ENCODE results near the gene ZNF580. TPM values are rescaled to one million over a fixed set of nuclear protein-coding genes. Genes with fewer than 3 reads are reported as not detected.

The ZNF580 gene
- total RNA-seq, 2 experiments from 2014 or later, result 31.3 to 32.0 TPM

DNA sequence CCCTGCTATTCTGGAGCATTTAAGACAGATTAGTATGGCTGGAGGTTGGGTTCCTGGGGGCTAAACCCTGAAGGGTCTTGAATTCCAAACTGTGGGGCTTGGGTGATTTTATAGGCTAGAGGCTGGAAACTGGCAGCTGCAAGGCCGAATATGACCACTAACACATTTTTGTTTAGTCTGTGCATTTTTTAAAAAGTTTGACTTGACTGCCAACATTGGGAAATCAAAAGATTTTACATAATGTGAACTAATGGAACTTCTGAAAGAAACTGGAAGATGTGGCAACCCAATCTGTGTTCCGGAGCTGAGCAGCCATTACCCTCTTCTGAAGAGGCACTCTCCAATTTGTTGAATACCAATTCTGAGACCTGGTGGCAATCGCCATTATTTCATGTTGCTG, 21.5 kb upstream of the ZNF580 start:
- CTCF ChIA-PET, result interaction anchor here (0.6 to 2.1 kb wide), 4 partner anchors 13 to 306 kb away, joined by 4 to 6 read pairs (median 4); no protein-coding TSS in a partner anchor

DNA sequence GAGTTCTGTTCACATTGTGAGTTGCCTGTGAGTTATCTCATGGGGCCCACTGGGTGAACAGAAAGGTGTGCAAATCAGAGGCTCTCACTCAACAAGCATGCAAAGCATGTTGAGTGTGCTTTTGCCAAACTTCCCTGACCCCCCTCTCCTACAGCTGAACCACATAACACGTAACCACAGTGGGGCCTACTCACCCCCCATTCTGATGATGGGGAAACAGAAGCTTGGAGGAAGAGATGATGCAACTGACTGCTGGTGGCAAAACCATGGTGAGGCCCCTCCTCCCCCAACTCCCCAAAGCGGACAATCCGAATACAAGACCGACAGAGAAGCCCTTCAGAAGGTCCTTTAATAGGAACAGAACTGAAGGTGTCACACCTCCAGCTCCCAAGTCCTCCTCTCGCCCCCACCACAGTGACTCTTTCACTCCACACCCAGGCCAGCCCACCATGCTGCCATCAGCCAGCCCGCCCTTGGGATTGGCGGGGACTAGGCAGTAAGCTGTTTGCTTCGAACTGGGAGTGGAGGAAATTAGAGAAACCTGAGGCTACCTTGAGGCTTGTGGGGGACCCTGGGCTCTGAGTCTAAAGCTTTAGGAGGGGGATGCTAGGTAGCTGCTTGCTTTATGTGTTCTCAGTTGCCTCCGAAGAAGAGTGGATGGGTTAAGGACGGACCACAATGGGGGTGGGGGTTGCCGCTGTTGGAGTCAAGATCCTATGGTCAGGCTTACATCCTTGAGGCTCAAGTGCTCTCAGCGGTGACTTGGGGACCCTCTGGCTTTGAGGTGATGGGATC, 20.2 kb upstream of the ZNF580 start:
- ChIA-PET CTCF (interaction anchor here (1.1 to 2.1 kb wide), 3 partner anchors 10 to 109 kb away, joined by 4 to 6 read pairs (median 6); no protein-coding TSS in a partner anchor), POLR2A (no interaction called here)

More for the DNA sequence above, 21.5 kb upstream of the ZNF580 start:
- POLR2A ChIA-PET, result no interaction called here

DNA sequence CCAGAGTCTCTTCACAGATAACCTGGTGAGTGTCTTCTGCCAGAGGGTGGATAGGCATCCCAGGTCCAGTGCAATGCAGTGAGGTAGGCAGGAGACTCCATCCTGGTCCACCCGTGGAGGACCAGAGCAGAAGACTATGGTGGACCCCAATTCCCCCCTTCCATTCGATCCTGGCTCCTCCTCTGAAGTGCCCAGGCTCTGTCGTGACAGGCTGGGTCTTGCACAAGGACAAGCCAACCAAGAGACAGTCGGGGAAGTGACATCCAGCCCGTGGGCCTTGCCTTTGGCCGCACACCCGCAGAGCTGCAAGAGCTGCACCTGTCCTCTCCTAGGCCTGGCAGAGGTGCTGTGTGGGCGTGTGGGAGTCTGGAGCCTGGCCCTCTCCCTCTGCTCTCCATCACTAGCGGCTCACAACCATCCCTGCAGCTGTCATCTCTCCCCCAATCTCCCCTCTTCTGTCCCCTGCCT, 19.6 kb upstream of the ZNF580 start:
- ChIA-PET POLR2A (no interaction called here), CTCF (interaction anchor here (0.6 to 2.1 kb wide), 3 partner anchors 10 to 17 kb away, joined by 4 to 6 read pairs (median 6); no protein-coding TSS in a partner anchor)

DNA sequence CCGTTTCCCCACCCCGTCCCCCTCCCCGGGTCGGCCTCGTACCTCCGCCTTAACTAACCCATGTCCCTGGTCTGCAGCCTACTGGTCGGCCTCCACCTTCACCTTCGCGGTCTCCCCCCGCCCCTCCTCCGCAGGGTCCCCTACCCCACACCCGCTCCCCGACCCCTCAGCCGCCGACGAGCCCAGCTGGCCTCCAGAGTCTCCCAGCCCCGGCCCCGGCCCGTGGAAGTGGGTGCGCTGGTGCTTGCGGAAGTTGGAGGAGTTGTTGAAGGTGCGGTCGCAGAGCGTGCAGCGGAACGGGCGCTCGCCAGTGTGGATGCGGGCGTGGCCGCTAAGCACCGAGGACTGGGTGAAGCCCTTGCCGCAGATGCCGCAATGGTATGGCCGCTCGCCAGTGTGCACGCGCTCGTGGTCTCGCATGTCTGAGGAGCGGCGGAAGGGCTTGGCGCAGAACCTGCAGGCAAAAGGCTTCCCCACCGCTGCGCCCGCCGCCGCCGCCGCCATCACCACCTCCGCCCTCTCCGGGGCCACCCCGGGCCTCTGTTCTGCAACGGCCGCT, 19.1 kb upstream of the ZNF580 start:
- ChIA-PET CTCF (interaction anchor here (0.6 to 1.4 kb wide), 3 partner anchors 10 to 17 kb away, joined by 3 to 6 read pairs (median 4); no protein-coding TSS in a partner anchor), POLR2A (no interaction called here)

DNA sequence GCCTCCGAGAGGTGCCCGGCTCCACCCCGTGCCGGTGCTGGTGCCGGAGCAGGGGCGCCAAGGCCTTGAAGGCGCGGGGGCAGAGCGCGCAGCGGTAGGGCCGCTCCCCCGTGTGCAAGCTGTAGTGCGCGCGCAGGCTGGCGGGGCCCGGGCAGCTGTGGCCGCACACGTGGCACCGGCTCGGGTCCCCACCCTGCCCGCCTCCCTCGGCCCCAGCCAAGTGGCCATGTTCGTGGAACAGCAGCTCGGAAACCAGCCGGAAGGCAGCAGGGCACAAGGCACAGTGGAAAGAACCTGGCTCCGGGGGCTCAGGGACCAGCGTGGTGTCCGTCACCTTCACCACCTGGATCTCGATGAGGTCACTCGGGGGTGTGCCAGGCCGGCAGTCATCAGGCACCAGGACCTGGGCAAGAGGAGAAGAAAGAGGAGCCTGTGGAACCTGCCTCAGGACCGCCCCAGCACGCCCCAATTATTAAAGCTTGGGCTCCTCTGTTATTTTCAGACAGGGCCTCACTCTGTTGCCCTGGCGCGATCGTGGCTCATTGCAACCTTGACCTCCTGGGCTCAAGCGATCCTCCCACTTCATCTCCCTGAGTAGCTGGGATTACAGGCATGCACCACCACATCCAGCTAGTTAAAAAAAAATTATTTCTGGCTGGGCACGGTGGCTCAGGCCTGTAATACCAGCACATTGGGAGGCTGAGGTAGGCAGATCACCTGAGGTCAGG, 18.4 kb upstream of the ZNF580 start:
- ChIA-PET CTCF (interaction anchor here (0.5 to 1.4 kb wide), 4 partner anchors 9 to 41 kb away, joined by 3 to 6 read pairs (median 4); no protein-coding TSS in a partner anchor), POLR2A (no interaction called here)

DNA sequence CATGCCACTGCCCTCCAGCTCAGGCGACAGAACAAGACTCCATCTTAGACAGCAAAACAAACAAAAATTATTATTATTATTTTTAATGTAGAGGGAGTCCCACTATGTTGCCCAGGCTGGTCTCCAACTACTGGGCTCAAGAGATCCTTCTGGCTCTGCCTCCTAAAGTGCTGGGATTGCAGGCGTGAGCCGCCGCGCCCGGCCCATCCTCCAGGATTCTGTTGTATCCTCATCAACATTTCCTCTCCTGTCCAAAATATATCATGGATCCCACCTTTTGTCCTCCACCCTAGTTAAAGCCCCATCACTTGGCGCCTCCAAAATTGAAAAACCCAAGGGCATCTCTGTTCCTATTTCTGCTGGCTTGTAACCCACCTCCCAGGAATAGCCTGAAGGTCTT, 17.7 kb upstream of the ZNF580 start:
- ChIA-PET CTCF (interaction anchor here (0.5 to 1.4 kb wide), 3 partner anchors 8 to 42 kb away, joined by 3 to 6 read pairs (median 5); no protein-coding TSS in a partner anchor), POLR2A (no interaction called here)

DNA sequence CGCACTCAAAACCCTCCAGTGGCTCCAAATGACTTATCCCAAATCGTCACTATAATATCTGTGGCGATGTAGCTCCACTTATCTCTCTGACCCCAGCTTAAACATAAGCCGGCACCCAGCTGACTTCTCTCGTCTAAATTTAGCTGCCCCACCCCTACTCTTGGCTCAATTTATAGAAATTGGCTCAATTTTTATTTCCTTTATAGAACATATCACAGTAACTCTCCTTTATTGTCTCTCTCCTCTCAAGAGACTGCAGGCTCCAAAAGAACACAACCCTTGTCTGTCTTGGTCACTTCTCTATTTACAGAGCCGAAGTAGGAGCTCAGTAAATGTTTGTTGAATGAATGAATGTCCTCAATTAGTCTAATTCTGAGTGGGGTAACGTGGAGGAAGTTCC, 17.2 kb upstream of the ZNF580 start:
- CTCF ChIA-PET, result interaction anchor here (0.6 to 2.2 kb wide), 4 partner anchors 8 to 42 kb away, joined by 3 to 10 read pairs (median 4); partner anchors contain the start of genes FIZ1 and ZNF524
- POLR2A ChIA-PET, result no interaction called here

DNA sequence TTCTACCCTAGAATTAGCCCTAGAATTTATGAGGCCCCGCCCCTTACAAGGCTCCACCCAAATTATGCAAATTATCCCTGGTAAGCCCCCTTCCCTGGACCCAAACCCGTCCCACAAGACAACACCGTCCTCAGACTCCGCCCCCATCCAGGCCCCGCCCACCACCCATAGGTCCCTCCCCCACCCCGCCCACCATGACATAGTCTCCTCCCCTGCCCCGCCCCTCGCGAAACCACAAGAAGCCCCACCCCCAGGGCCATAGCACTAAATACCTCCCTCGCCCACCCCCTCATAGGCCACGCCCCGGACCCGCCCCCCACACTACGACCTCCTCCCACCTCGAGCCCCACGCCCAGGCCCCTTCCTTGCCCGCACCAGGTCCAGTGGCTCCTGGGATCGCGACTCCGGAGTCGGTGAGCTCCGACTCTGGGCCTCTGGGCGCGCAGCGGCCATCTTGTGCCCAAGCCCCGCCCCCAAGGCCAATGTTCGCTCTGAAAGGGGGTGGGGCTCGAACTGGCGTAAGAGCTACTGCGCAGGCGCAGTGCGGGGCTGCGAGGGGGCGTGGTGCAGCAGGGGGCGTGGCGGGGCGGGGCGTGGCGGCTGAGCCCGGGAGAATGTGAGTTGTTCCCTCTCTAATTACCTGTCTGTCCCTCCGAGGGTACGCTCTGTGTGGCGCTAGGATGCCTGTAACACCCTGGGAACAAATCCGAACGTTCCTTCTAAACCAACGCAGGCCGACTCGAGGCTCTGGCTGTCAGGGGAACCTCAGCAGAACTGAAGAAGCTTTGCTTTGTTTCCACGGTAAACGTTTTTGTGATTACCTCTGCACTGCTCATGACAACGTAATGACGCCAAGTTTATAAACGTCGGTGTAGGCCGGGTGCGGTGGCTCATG, 16.4 kb upstream of the ZNF580 start, which contains the start of gene ZNF784:
Gene ZNF784, minus strand, starts transcription at position 458 of the 895 bp plus-strand sequence. Its CDS starts 5 bp downstream, at position 453.
- ChIA-PET POLR2A (interaction anchor here (0.5 to 1.2 kb wide), 6 partner anchors 18 to 240 kb away, joined by 3 to 6 read pairs (median 5); partner anchors contain the start of genes FIZ1, ZNF524 and ZNF865), CTCF (interaction anchor here (0.6 to 3.2 kb wide), 9 partner anchors 8 to 120 kb away, joined by 3 to 19 read pairs (median 6); partner anchors contain the start of genes FIZ1, ZNF524 and ZNF865)

DNA sequence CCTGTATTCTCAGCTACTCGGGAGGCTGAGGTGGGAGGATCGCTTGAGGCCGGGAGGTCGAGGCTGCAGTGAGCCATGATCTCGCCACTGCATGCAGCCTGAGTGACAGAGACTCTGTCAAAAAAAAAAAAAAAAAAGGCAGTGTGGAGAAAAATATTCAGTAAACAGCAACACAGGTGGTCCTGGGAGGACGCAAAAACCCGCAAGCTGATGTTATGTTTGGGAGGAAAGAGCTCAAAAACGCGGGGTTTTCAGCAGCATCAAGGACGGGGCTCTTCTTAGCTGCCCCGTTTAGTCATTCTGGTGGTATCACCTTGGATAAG, 15.8 kb upstream of the ZNF580 start:
- POLR2A ChIA-PET, result interaction anchor here (0.7 to 1.2 kb wide), 5 partner anchors 18 to 240 kb away, joined by 3 to 6 read pairs (median 4); partner anchors contain the start of genes FIZ1, ZNF524 and ZNF865
- CTCF ChIA-PET, result interaction anchor here (0.6 to 3.2 kb wide), 10 partner anchors 8 to 148 kb away, joined by 3 to 19 read pairs (median 6); partner anchors contain the start of genes FIZ1, ZNF524, ZNF628 and ZNF865

DNA sequence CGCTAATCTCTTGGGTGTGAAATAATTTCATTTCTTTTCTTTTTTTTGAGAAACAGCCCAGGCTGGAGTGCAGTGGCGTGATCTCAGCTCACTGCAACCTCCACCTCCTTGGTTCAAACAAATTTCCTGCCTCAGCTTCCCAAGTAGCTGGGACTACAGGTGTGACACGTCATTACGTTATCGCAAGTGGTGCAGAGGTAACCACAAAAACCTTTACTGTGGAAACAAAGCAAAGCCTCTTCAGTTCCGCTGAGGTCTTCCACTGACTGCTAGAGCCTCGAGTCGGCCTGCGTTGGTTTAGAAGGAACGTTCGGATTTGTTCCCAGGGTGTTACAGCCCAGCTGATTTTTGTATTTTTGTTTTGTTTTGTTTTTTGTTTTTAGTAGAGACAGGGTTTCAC, 14.5 kb upstream of the ZNF580 start:
- CTCF ChIA-PET, result interaction anchor here (0.9 to 3.2 kb wide), 9 partner anchors 11 to 158 kb away, joined by 3 to 19 read pairs (median 6); partner anchors contain the start of genes ZNF628 and ZNF865
- POLR2A ChIA-PET, result interaction anchor here (0.9 kb wide), 1 partner anchor 17 kb away, joined by 3 read pairs; the partner anchor contains the start of gene ZNF581

DNA sequence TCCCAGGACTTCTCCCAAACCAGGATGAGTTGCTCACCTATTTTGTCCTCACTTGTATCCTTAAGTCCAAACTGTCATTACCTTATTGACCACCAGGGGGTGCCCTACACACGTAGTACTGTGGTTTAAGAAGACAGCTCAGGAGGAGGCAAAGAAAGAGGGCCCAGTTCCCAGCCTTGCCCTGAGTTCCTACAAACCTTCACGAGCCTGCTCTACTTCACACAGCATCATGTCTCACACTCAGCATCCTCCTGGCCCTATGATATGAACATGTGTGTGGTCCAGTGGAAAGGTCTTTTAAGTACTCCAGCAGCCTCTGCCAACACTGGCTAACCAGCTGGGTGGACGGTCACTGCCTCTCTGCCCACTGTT, 8.4 kb upstream of the ZNF580 start:
- ChIA-PET CTCF (interaction anchor here (0.9 to 4.8 kb wide), 24 partner anchors 8 to 491 kb away, joined by 3 to 59 read pairs (median 6); partner anchors contain the start of genes FIZ1, U2AF2, ZNF581 and ZNF784), POLR2A (interaction anchor here (0.8 to 1.0 kb wide), 2 partner anchors 22 to 155 kb away, joined by 4 to 5 read pairs; partner anchors contain the start of gene U2AF2)

DNA sequence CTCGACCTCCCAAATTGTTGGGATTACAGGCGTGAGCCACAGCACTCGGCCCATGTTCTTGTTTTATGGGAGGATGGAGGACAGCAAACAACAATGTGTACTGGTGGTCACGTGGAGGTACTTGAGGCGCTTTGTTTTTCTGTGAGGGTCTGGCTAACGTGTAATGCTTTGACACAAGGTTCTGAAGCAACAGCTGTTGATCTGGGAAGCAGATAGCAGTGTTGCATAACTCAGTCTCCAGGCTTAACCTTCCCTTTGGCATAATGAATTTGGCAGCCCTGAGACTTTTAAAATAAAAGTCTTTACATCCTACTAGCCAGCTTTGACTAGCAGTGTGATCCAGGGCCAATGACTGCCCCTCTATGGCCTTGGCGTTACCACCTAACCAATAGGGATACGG, 6.9 kb upstream of the ZNF580 start:
- POLR2A ChIA-PET, result interaction anchor here (0.7 kb wide), 1 partner anchor 27 kb away, joined by 7 read pairs; no protein-coding TSS in a partner anchor

DNA sequence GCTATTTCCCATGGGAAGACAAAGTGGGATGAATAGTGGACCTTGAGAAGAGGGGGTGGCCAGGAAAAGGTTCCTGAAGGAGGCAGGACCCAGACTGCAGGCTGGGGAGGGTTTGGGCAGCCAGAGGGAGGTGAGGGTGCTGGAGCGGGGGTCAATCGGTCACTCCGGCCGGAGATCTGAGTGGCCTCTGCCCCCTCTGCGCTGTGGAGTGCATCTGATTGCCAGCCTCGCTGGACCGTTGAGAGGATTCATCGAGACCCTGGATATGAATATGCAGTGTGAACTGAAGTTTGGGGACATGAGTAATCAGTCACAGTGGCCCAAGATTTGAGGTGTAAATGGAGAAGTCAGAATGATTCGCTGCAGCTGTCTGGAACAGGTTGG, 5.5 kb upstream of the ZNF580 start:
- POLR2A ChIA-PET, result interaction anchor here (0.9 to 1.4 kb wide), 4 partner anchors 10 to 159 kb away, joined by 3 read pairs; partner anchors contain the start of genes ZNF628 and ZNF865
- CTCF ChIA-PET, result interaction anchor here (1.0 to 3.4 kb wide), 3 partner anchors 7 to 168 kb away, joined by 3 to 19 read pairs (median 9); partner anchors contain the start of gene ZNF581

More for the DNA sequence above, 6.9 kb upstream of the ZNF580 start:
- CTCF ChIA-PET, result interaction anchor here (0.7 to 4.8 kb wide), 13 partner anchors 9 to 175 kb away, joined by 3 to 59 read pairs (median 6); partner anchors contain the start of genes U2AF2, ZNF581 and ZNF784

DNA sequence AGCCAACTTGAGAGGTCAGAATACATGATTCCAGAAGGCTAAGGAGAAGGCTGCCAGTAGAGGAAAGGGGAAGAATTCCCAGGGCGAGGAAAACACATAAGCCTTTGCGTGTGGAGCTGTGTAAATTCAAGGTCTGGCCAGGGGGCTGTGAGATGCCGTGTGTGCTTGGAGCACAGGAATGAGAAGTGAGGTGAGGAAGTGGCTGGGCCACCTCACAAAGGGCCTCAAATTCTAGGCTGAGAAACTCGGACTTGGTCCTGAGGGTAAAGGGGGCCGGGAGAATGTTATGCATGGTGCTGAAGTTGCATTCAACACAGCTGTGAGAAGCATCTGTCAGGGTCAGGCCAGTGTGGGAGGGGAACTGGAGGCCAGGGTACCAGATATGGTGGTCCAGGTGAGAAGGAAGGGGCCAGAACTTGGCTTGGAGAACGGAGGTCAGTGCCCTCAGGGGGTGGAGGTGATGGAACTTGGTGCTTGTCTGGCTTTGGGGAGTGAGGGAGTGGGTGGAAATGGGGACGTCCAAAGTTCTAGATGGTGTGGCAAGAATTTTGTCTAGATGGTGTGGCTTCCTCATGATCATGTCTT, 4.9 kb upstream of the ZNF580 start:
- ChIA-PET CTCF (interaction anchor here (0.6 to 2.0 kb wide), 6 partner anchors 8 to 169 kb away, joined by 3 to 9 read pairs (median 4); partner anchors contain the start of gene ZNF784), POLR2A (interaction anchor here (1.4 kb wide), 1 partner anchor 9 kb away, joined by 3 read pairs; no protein-coding TSS in a partner anchor)

DNA sequence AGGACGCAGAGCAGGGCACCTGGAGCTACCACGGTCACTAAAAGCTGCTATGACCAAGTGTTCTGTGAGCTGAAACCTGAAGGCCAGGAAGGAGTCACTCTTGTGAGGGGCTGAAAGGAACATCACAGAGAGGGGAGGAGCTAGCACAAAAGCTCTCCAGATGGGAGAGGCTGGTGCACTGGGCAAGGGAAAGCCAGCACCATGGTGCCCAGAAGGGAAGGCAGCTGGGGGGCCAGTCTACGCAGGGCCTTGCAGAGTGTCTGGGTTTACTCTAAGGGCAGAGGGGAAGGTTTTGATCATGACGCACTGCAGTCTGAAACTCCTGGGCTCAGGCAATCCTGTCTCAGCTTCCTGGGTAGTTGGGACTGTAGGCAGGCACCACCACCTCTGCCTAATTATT, 4.1 kb upstream of the ZNF580 start:
- CTCF ChIA-PET, result interaction anchor here (0.8 to 2.0 kb wide), 6 partner anchors 9 to 169 kb away, joined by 3 to 9 read pairs (median 5); partner anchors contain the start of genes CCDC106 and ZNF784
- POLR2A ChIA-PET, result interaction anchor here (1.4 kb wide), 1 partner anchor 9 kb away, joined by 3 read pairs; no protein-coding TSS in a partner anchor

DNA sequence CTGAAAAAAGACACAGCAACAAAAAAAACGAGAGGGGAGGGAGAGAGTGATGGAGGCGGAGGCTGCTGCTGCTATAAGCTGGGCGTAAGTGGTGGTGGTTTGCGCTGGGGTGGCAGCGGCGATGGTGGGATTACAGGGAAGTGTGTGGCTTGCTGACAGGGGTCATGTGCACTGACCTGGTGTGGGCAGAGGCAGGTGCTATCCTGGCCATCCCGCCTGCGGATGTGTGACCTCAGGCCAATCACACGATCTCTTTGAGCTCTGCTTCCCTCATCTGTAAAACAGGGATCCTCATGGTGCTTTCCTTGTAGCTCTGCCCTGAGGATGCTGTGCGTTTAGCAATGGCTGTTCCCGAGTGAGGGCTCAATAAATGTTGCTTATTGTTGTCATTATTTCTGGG, 3.3 kb upstream of the ZNF580 start:
- CTCF ChIA-PET, result interaction anchor here (1.5 to 2.2 kb wide), 5 partner anchors 10 to 133 kb away, joined by 3 to 16 read pairs (median 7); partner anchors contain the start of genes CCDC106 and ZNF784

More for the DNA sequence above, 3.3 kb upstream of the ZNF580 start:
- POLR2A ChIA-PET, result interaction anchor here (1.2 kb wide), 1 partner anchor 161 kb away, joined by 3 read pairs; the partner anchor contains the start of gene ZNF628

Measured in activated CD8-positive, alpha-beta memory T cell treated with anti-CD3 and anti-CD28 coated beads for 36 hours (primary cell).